ENCODE results near the gene DNAH5. TPM values are rescaled to one million over a fixed set of nuclear protein-coding genes. Genes with fewer than 3 reads are reported as not detected.

DNAH5 gene
- total RNA-seq, 1 donor from 2014 or later = 0.20 TPM

- H3K36me3 Mint-ChIP-seq (ENCODE audit: unreplicated experiment) = peaks cover 11% of the 10 kb centered on the region
- peaks cover 1% of the 10 kb centered on the region for H3K27me3 Mint-ChIP-seq (ENCODE audit: unreplicated experiment)
- no peak for DNase-seq
- TF ChIP-seq CTCF (IDR thresholded peaks at IDR 0.05; ENCODE audit: partially characterized antibody, unreplicated experiment) = no peak
- no peak overlapping the region for H3K4me3 Mint-ChIP-seq (ENCODE audit: unreplicated experiment)
- no peak overlapping the region for H3K27ac Mint-ChIP-seq (ENCODE audit: unreplicated experiment)
- no peaks in the 10 kb centered on the region for H3K9me3 Mint-ChIP-seq (ENCODE audit: unreplicated experiment)
- H3K4me1 Mint-ChIP-seq (ENCODE audit: low read depth, unreplicated experiment) = peaks cover 3% of the 10 kb centered on the region
These were observed 114.0 kb downstream of the DNAH5 start for GRCh38 chr5:13830536-13830935.

DNA sequence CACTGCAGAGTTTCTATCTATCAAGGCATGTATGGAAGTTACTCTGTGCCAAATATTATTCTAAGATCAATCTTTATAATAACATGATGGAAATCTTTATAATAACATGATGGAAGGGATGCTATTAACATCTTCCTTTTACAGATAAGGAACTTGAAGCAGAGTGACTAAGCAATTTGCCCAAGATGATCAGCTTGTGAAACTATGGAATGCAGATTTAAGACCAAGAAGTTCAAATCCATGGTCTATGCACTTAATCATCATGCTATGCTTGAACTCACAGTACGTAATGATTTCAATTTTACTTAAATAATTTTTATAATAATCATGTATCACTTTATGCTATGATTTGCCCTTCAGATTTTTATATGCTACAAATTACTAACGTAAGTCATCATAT lies 123.1 kb downstream of the DNAH5 start:
- Mint-ChIP-seq H3K9me3 (ENCODE audit: unreplicated experiment) (no peaks in the 10 kb centered on the region), H3K27me3 (ENCODE audit: unreplicated experiment) (no peaks in the 10 kb centered on the region), H3K4me1 (ENCODE audit: low read depth, unreplicated experiment) (no peaks in the 10 kb centered on the region), H3K4me3 (ENCODE audit: unreplicated experiment) (no peak overlapping the region), H3K36me3 (ENCODE audit: unreplicated experiment) (no peaks in the 10 kb centered on the region), H3K27ac (ENCODE audit: unreplicated experiment) (no peak overlapping the region)
- TF ChIP-seq CTCF (IDR thresholded peaks at IDR 0.05; ENCODE audit: partially characterized antibody, unreplicated experiment) = no peak
- no peak for DNase-seq

- Mint-ChIP-seq H3K27ac (ENCODE audit: unreplicated experiment) (no peak overlapping the region), H3K27me3 (ENCODE audit: unreplicated experiment) (peaks cover 2% of the 10 kb centered on the region), H3K9me3 (ENCODE audit: unreplicated experiment) (no peaks in the 10 kb centered on the region), H3K4me3 (ENCODE audit: unreplicated experiment) (no peak overlapping the region), H3K36me3 (ENCODE audit: unreplicated experiment) (no peaks in the 10 kb centered on the region), H3K4me1 (ENCODE audit: low read depth, unreplicated experiment) (no peaks in the 10 kb centered on the region)
- no peak for TF ChIP-seq CTCF (IDR thresholded peaks at IDR 0.05; ENCODE audit: partially characterized antibody, unreplicated experiment)
- no peak for DNase-seq
These were observed 128.4 kb downstream of the DNAH5 start for GRCh38 chr5:13816126-13816525.

- H3K27me3 Mint-ChIP-seq (ENCODE audit: unreplicated experiment) = peaks cover 2% of the 10 kb centered on the region
These were observed 130.2 kb downstream of the DNAH5 start for GRCh38 chr5:13814301-13814700.

DNA sequence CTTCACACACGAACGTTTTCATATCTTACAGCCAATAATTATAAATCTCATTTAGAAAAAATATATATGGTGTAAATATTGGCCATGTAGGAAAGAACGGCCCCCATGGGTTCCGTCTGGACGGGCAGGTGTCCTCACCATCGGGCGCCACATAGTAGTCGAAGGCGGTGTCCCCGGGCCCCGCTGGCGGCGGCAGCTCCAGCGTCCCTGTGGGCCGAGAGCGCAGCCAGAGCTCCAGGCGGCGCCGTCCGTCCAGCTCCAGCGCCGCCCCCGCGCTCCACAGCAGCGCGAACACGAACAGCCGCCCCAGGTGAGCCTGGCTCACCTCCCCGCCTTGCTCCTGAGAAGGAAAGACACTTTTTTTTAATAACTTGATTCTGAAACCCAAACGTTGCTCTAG lies 134.6 kb downstream of the DNAH5 start:
- TF ChIP-seq CTCF (IDR thresholded peaks at IDR 0.05; ENCODE audit: partially characterized antibody, unreplicated experiment) = no peak
- no peak for DNase-seq
- H3K4me1 Mint-ChIP-seq (ENCODE audit: low read depth, unreplicated experiment) = no peaks in the 10 kb centered on the region
- H3K4me3 Mint-ChIP-seq (ENCODE audit: unreplicated experiment) = no peak overlapping the region
- no peaks in the 10 kb centered on the region for H3K36me3 Mint-ChIP-seq (ENCODE audit: unreplicated experiment)
- H3K9me3 Mint-ChIP-seq (ENCODE audit: unreplicated experiment) = no peaks in the 10 kb centered on the region
- H3K27ac Mint-ChIP-seq (ENCODE audit: unreplicated experiment) = no peak overlapping the region
- peaks cover under 1% of the 10 kb centered on the region for H3K27me3 Mint-ChIP-seq (ENCODE audit: unreplicated experiment)

More at GRCh38 chr5:13814301-13814700, 130.2 kb downstream of the DNAH5 start:
- DNase-seq = no peak
- no peaks in the 10 kb centered on the region for H3K36me3 Mint-ChIP-seq (ENCODE audit: unreplicated experiment)
- no peaks in the 10 kb centered on the region for H3K4me1 Mint-ChIP-seq (ENCODE audit: low read depth, unreplicated experiment)
- no peak for TF ChIP-seq CTCF (IDR thresholded peaks at IDR 0.05; ENCODE audit: partially characterized antibody, unreplicated experiment)
- H3K27ac Mint-ChIP-seq (ENCODE audit: unreplicated experiment) = no peak overlapping the region
- no peaks in the 10 kb centered on the region for H3K9me3 Mint-ChIP-seq (ENCODE audit: unreplicated experiment)
- no peak overlapping the region for H3K4me3 Mint-ChIP-seq (ENCODE audit: unreplicated experiment)
